ENCODE measurements around the gene ACAP1. TPM values are rescaled to one million over a fixed set of nuclear protein-coding genes. Genes with fewer than 3 reads are reported as not detected.
A peak's percentile ranks its signal among the peaks of the same experiment; 100 is the strongest.

Gene ACAP1
- total and polyA plus RNA-seq, 2 donors (not counting 1 experiment from before 2014, with no cell fraction given): 0.06 to 2.1 TPM

- Histone ChIP-seq H3K9me3 (ENCODE audit: control insufficient read depth, insufficient read depth, low read depth, low read length) (no peaks in the 10 kb centered on the region), H3K4me3 (replicated peaks in 1 of 4; ENCODE audit: control extremely low read depth in 1 of 4, insufficient read depth in 1 of 4, low read depth in 3 of 4, low read length in 4 of 4) (peak overlapping the region in 1 of 4 experiments; percentile 97), H3K9ac (ENCODE audit: insufficient read depth, low read length) (no peak overlapping the region)
Observed at GRCh38 chr17:7354262-7354843, 18.0 kb downstream of the ACAP1 start.

GRCh38 chr17:7355053-7355452 lies 18.7 kb downstream of the ACAP1 start, which contains the start of gene TMEM95:
Gene TMEM95 (plus strand): TSS chr17:7355156. CDS start chr17:7355205, 49 bp downstream.
- DNase-seq (ENCODE audit: low read depth in 2 of 2): peak in 1 of 2 donors; percentile 18
- no peaks in the 10 kb centered on the region for H3K9me3 ChIP-seq (ENCODE audit: control insufficient read depth, insufficient read depth, low read depth, low read length)
- no peaks in the 10 kb centered on the region for H3K27me3 ChIP-seq (ENCODE audit: control insufficient read depth, insufficient read depth, low read length)
- peak within 1 kb of the TSS in 1 of 4 experiments; percentile 97 for H3K4me3 ChIP-seq (replicated peaks in 1 of 4; ENCODE audit: control extremely low read depth in 1 of 4, insufficient read depth in 1 of 4, low read depth in 3 of 4, low read length in 4 of 4)
- no peak within 1 kb of the TSS for H2AFZ ChIP-seq (ENCODE audit: low read length)
- no peaks in the 10 kb centered on the region for H4K20me1 ChIP-seq (ENCODE audit: control insufficient read depth, extremely low read depth, insufficient read depth, low read length)
- H3K36me3 ChIP-seq (ENCODE audit: control insufficient read depth, insufficient read depth, low read length): no peaks in the 10 kb centered on the region
- TF ChIP-seq CTCF (conservative IDR thresholded peaks at IDR 0.05 in 1 of 2, IDR thresholded peaks at IDR 0.05 in 1 of 2; ENCODE audit: low read depth in 1 of 2, low read length in 2 of 2) (no peak), EZH2 (IDR thresholded peaks at IDR 0.05; ENCODE audit: low read length, missing control alignments) (no peak)
- peak within 1 kb of the TSS; percentile 51 for H3K4me2 ChIP-seq (ENCODE audit: extremely low read depth, insufficient read depth, low read length)
- peaks cover 19% of the 10 kb centered on the region for H3K79me2 ChIP-seq (ENCODE audit: control insufficient read depth, insufficient read depth, low read length)
- H3K4me1 ChIP-seq (ENCODE audit: control insufficient read depth, extremely low read depth, insufficient read depth, low read length): peaks cover 15% of the 10 kb centered on the region
- H3K9ac ChIP-seq (ENCODE audit: insufficient read depth, low read length): no peak within 1 kb of the TSS
- H3K27ac ChIP-seq (ENCODE audit: insufficient read depth, low read length): no peak within 1 kb of the TSS

More at GRCh38 chr17:7354262-7354843, 18.0 kb downstream of the ACAP1 start:
- H3K4me2 ChIP-seq (ENCODE audit: extremely low read depth, insufficient read depth, low read length): peak overlapping the region; percentile 32
- no peak overlapping the region for H3K27ac ChIP-seq (ENCODE audit: insufficient read depth, low read length)
- DNase-seq (ENCODE audit: low read depth in 2 of 2): peak; percentile 33 to 70
- H3K36me3 ChIP-seq (ENCODE audit: control insufficient read depth, insufficient read depth, low read length): no peaks in the 10 kb centered on the region
- TF ChIP-seq CTCF (conservative IDR thresholded peaks at IDR 0.05 in 1 of 2, IDR thresholded peaks at IDR 0.05 in 1 of 2; ENCODE audit: low read depth in 1 of 2, low read length in 2 of 2): no peak
- TF ChIP-seq EZH2 (IDR thresholded peaks at IDR 0.05; ENCODE audit: low read length, missing control alignments): no peak
- no peaks in the 10 kb centered on the region for H4K20me1 ChIP-seq (ENCODE audit: control insufficient read depth, extremely low read depth, insufficient read depth, low read length)
- H3K4me1 ChIP-seq (ENCODE audit: control insufficient read depth, extremely low read depth, insufficient read depth, low read length): peaks cover 20% of the 10 kb centered on the region
- no peaks in the 10 kb centered on the region for H3K27me3 ChIP-seq (ENCODE audit: control insufficient read depth, insufficient read depth, low read length)
- H2AFZ ChIP-seq (ENCODE audit: low read length): no peak overlapping the region
- peaks cover 19% of the 10 kb centered on the region for H3K79me2 ChIP-seq (ENCODE audit: control insufficient read depth, insufficient read depth, low read length)

DNA sequence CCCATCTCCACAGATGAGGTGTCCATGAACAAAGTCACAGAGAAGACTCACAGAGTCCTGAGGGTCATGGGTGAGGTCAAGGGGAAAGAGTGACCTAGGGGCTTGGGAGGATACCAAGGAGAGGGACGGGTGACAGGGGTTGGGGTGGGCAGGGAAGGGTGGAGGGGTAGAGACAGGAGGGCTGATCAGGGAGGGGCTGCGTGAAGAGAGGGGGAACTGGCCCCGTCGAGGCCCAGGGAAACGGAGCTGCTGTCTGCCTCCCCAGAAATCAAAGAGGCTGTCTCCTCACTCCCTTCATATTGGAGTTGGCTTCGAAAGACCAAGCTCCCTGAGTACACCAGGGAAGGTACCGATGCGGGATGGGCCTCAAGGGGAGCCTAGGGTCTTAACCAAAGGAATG lies 19.2 kb downstream of the ACAP1 start:
- Histone ChIP-seq H3K9me3 (ENCODE audit: control insufficient read depth, insufficient read depth, low read depth, low read length) (no peaks in the 10 kb centered on the region), H3K79me2 (ENCODE audit: control insufficient read depth, insufficient read depth, low read length) (peaks cover 19% of the 10 kb centered on the region), H2AFZ (ENCODE audit: low read length) (no peak overlapping the region), H3K4me3 (replicated peaks in 1 of 4; ENCODE audit: control extremely low read depth in 1 of 4, insufficient read depth in 1 of 4, low read depth in 3 of 4, low read length in 4 of 4) (no peak overlapping the region), H3K4me2 (ENCODE audit: extremely low read depth, insufficient read depth, low read length) (no peak overlapping the region), H3K36me3 (ENCODE audit: control insufficient read depth, insufficient read depth, low read length) (no peaks in the 10 kb centered on the region), H3K9ac (ENCODE audit: insufficient read depth, low read length) (no peak overlapping the region), H3K4me1 (ENCODE audit: control insufficient read depth, extremely low read depth, insufficient read depth, low read length) (peaks cover 15% of the 10 kb centered on the region), H3K27me3 (ENCODE audit: control insufficient read depth, insufficient read depth, low read length) (no peaks in the 10 kb centered on the region), H4K20me1 (ENCODE audit: control insufficient read depth, extremely low read depth, insufficient read depth, low read length) (no peaks in the 10 kb centered on the region), H3K27ac (ENCODE audit: insufficient read depth, low read length) (no peak overlapping the region)
- TF ChIP-seq EZH2 (IDR thresholded peaks at IDR 0.05; ENCODE audit: low read length, missing control alignments) (no peak), CTCF (conservative IDR thresholded peaks at IDR 0.05 in 1 of 2, IDR thresholded peaks at IDR 0.05 in 1 of 2; ENCODE audit: low read depth in 1 of 2, low read length in 2 of 2) (no peak)
- DNase-seq (ENCODE audit: low read depth in 2 of 2): no peak
